Inferior parietal cortex (tissue), 1 donor: ENCODE measurements around the gene CDH9.
"Not testable (repeated sequence)": the region's sequence is repeated elsewhere in the genome, so short reads cannot be mapped to it uniquely, and the experiment has no call there.

Experiments
- DNase-seq: peaks from one replicate; pipeline ENCODE4 v3.0.0-alpha.2; 2016; ENCODE audit errors: extremely low spot score

Gene CDH9

DNA sequence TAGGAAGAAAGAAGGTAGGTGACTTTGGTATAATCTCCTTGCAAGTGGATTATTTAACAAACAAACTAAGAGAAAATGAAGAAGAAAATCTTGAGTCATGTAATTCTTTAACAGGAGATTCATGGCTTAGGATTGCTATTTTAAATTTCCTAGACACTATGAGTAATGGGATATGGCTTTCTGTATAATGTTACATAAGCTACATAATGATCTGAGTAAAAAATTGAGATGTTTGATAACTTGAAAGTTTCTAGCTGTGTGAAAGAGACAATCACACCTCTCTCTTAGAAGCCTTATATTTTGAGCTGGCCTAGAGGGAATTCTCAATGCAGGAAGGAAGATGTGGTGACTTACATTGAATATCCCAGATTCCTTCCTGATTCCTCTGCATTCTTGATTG, 92.5 kb downstream of the CDH9 start:
- DNase-seq: no peak

DNA sequence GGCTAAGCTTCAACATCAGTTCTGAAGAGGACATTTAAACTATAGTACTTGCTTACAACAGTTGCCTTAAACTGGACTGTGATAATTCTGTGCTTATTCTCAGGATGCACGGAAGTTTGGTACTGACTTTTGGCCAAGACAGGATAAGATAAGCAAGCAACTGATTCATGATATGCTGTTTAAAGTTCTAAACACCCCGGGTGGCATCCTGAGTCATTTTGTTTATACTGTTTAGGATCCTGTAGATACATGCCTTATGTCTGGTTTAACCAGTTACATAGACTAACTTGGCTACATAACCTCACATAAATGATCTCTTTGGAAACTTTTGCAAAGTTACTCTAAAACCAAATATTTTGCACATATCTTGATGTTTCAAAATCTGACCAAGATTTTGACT, 95.9 kb downstream of the CDH9 start:
- DNase-seq: no peak

DNA sequence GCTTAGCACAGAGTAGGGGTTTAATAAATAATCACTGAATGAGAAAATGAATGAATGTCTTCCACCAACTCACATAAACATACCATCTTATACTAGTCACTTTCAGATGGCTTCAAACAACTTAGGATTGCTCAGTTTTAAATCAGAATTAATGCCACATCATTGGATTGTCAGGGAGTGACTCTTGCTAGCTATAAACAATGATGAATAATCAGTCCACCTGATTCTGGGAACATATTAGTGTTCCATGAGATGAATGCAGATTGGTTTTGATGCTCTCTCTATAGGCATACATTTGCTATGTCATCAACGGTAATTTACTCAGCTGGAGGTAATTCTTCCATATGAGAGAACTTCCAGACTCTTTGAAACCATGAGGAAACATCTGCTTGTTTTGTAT, 97.4 kb downstream of the CDH9 start:
- no peak for DNase-seq

DNA sequence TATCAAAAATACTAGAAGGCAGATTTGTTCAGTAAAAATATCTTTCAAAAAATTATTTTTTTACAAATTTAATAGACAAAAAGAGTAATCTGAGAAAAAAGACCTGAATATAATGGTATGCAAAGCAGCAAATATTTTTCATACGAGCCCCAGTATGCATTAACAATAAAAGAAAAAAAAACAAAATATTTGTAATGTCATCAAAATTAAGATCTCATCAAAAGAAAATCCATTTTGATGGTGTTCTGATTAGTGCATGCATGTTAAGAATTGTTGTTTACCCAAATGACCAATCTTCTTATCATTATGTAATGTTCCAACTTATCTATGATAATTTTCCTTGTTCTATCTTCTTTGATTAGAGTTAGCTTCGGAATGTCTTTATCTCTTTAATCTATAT, 106.1 kb downstream of the CDH9 start:
- no peak for DNase-seq

DNA sequence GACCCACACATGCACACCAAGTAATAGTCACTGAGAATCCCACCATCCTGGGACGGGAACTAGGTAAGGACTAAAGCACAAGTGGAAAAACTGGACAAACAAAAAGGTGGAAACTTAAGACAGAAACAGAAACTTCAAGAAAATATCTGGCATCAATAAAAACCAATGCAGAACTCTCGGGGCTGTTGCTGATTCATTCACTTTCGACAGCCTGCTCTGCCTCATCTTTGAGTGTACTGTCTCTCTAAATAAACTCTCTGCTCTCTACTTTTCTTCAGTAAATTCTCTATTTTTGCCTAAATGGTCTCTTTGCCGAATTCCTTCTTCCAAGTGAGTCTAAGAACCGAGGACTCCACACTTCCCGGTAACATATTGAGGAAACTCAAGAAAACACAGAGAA, 116.9 kb downstream of the CDH9 start:
- no peak for DNase-seq

DNA sequence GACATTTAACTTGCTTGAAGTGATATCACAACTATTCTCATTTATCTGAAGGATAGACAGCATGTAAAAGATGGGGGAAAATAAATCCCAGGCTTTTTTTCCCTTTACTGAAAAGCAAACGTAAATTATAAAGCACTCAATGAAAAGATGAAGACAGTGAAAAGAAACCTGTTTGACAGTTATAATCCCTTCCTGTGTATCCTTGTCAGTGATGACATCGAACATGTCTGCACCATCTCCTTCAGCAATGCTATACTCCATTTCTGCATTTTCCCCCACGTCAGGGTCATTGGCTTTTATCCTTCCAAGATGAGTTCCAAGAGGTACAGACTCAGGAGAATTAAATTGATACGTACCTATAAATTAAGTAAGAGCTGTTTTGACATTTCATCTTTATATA, 134.9 kb downstream of the CDH9 start:
- DNase-seq: no peak

DNA sequence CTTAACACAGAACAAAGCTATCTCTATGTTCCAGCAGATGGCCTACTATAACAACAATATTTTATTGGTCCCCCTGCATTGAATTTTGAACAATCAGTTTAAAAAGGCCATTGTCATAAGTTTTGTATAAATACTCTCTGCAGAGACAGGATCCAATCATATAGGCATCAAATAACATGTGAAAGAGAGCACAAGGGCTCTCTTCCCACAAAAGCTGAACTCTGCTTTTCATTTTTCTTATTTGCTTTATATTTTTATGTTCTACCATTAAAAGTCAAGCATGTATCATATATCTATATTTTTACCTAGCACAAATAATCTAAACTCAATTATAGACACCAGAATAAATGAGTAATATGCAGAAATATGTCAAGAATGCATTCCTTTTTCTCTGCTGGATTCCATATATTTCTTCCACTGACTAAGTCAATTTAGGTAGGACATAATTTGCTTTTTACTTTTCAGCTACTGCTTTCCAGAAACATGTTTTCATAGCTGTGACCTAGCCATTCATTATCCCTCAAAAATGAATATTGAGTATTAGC, 143.6 kb downstream of the CDH9 start:
- DNase-seq: no peak

DNA sequence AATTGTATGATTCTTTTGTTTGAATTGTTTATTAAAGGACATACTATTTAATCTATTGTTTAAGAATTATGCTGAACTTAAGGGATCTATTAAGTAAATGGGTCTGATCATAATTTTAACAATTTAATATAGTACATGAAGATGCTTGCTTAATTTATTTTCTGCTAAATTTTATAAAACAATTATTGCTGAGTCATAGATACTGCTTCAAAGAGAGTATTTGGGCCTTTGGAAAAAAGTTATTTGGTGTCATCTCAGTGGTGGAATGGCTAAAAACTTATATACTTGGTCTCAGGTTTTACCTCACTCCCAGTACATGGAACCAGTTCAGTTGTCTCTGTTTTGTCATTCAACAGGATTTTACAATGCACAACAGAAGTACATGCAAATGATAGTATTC, 145.3 kb downstream of the CDH9 start:
- DNase-seq: no peak

DNA sequence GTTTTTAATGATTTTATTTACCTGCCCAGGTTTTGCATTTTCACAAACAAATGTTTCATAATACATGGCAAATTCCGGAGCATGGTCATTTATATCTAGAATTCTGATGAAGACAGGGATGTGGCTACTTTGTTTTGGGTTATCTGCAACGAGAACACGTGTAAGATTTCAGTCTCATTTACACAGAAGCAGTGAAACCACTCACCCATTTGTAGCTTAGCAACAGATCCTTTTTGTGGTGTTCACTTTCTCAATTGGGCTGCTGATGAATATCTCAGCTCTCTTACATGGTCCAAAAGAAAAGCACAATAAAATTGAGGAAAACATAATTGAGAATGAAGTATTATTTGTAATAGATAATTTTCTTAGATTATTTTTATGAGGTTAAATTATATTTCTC, 148.6 kb downstream of the CDH9 start:
- no peak for DNase-seq

DNA sequence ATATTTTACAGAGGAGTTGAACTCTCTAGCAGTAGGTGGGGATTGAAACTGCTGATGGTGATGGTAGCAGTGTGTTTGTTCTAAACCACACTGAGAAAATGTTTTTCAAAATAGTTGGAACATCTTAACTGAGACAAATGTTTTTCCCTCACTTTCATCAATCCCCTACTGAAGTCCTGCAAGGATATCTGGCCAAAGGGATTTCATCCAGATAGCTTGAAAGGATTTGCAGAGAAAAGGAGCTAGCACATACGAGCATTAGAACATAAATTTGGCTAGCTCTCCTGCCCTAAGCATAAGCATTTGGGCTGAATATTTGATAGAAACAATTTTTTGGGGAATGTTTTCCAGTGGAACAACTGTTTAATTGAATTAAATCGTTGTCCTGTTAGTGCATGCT, 153.9 kb downstream of the CDH9 start:
- DNase-seq: no peak

DNA sequence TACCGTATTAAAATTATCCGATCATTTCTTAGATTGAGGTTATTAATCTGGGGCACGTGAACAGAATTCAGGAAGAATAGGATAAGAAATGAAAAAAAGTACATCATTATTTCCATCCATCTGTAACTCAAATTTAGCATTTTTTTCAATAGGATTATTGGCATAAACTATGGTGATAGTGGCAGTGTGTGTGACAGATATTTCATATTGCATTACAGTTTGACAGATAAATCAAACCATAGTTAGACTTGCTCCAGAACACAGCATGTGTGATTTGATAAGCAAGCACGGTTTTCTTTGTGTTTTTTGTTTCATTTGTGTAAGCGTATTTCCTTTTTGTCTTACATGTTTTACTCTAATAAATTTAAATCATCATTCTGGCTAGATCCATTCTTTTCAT, 155.0 kb downstream of the CDH9 start:
- no peak for DNase-seq

DNA sequence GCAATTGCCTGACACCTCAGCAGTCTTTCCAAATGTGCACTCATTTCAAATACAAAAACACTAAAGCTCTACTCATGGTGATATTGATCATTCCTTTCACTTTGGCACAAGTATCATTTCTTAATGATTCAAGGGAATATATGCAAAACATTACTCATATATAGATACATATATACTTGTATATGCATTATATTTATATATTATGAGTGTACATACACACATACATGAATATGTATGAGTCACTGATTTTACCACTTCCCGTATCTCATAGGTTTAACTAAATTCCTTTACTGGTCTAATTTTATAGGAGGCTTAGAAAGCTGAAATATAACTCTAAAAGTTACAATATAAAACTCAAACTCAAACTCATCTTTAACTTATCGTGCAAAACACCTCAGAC, 156.5 kb downstream of the CDH9 start:
- no peak for DNase-seq

DNA sequence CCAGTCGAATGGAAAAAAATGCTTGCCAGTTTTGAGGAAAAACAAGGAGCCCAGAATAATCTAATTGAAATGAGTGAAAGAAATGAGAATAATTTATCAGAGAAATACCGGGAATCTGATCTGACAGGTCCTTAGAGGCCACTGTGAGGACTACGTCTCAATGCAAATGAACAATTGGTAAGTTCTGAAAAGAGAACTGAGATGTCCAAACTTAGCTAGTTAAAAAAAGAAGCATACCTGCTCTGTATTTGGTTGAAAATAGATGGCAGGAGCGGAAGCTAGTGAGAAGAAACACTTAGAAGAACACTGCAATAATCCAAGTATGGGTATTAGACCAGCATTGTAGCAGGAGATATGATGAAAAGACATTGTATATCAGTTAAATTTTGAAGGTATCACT, 161.2 kb downstream of the CDH9 start:
- no peak for DNase-seq

DNA sequence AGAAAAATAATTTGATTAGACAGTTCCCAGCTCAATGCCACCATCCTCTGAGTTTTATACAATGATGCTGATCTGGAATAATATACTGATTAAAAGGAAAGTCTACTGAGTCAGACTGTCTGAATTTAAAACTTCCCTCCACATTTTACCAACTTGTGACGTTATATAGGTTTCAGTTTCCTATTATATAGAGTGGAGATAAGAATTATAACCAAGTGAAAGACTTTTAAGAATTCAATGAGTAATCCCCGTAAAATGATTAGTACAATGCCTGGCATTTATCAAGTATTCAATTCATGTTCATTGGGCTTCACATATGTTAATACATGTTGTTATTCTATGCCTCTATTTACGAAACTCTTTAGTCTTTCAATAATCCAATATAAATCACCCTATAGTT, 166.0 kb downstream of the CDH9 start:
- DNase-seq: no peak

DNA sequence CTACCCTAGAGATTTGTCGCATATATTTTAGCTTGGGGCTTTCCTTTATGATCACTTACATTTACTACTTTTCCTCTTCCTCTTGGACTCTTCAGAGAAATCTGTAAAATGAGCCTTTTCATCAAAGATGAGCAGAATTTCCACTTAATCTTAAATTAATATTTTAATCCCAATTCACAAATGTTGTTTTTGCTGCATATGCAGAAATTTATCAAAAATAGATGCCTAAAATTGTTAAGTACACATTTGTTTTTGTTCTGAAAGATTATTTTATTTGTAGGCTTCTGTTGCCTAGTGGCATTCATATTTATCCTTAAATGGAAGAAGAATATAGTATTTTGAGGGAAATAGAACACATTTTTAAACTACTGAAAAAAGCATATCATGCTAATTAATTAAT, 168.6 kb downstream of the CDH9 start:
- no peak for DNase-seq

DNA sequence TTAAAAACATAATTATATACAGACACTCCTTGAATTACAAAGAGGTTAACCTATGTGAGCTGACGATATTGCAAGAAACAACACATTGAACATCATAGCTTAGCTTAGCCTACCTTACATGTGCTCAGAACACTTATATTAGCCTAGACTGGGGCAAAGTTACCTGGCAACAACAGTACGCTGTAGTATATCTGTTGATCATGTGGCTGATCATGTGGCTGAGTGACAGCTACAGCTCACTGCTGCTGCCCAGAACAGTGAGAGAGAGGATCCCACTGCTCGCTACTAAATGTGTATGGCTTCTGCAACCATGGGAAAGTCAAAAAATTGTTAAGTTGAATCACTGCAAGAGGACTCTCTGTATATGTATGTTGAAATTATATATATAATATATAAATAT, 169.9 kb downstream of the CDH9 start:
- no peak for DNase-seq

DNA sequence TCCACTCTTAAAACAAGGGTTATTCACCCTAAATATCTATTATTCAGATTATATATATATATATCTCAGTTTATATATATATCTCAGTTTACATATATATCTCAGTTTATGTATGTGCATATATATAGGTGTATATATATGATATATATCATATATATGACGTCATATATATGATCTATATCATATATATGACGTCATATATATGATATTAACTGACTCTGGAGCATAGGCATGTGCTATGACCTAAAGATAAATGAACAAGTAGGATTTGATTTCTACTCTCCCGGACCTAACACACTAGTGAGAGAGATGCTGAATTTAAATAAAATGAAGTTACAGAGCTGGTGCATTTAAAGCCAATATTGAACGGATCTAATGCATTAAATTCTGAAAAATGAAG, 174.3 kb downstream of the CDH9 start:
- DNase-seq: no peak

DNA sequence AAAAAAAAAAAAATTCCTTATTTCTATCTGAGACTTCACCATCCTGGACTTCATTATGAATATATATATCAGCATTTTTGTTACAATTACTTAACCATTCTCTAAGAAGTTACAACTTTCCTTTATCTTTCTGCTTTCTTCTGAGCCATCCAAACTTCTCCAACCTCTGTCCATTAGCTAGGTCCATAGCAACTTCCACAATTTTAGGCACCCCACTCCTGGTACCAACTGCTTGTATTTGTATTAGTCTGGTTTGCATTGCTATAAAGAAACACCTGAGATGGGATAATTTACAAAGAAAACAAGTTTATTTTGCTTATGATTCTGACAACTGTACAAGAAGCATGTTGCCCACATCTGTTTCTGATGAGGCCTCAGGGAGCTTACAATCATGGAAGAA, 182.1 kb downstream of the CDH9 start:
- no peak for DNase-seq

DNA sequence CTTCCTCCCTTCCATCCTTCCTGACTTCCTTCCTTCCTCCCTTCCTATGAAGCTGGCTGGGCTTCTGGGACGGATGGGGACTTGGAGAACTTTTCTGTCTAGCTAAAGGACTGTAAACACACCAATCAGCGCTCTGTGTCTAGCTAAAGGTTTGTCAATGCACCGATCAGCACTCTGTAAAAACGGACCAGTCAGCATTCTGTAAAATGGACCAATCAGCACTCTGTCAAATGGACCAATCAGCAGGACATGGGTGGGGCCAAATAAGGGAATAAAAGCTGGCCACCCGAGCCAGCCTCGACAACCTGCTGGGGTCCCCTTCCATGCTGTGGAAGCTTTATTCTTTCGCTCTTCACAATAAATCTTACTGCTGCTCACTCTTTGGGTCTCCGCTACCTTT, 185.9 kb downstream of the CDH9 start:
- not testable (repeated sequence) for DNase-seq

DNA sequence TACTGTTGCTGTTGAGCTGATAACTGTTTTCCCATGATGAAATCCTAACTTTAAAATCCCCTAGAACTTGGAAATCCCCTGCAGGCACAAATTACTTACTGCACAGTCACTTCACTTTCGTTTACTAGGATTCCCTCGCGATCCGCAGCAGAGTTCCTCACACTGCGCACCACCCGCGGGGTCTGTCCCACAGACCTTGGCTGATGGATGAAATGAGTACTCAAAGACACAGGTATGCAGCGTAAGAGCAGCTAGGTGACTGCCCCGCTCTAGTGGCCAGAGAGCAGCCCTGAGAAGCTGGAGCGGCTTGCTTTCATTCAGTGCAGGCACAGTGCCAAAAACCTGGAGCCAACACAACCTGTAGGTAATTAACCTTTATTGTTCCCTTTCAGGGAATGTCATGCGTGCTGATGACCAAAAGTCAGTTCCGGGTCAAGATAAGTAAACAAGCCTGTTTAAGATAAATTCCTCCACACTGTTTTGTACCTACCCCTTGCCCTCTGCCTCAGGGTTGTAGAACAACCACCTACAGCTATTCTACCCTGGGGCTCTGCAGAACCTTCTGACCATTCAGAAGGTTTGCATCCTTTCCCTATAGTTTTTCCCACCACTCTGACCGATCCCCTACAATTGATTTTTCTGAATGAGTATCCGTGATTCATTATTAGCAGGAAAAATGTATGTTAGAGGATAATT, 191.2 kb downstream of the CDH9 start:
- no peak for DNase-seq

DNA sequence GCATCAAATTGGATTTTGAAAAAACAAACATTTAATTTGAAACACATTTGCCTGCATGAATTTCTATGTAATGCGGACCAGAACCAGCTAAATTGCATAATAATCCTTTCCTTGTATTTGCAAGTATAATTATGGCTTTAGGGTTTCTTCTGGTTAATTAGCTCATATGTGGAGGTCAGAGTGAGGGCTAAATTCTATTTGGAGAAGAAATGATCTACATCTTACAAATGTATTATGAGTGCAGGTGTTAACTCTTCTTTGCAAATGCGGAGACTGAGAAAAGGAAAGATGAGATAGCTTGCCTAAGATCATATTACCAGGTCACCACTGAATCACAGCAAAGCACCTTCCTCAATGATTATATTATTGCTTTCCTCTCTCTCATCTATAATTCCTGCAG, 194.7 kb downstream of the CDH9 start:
- no peak for DNase-seq

DNA sequence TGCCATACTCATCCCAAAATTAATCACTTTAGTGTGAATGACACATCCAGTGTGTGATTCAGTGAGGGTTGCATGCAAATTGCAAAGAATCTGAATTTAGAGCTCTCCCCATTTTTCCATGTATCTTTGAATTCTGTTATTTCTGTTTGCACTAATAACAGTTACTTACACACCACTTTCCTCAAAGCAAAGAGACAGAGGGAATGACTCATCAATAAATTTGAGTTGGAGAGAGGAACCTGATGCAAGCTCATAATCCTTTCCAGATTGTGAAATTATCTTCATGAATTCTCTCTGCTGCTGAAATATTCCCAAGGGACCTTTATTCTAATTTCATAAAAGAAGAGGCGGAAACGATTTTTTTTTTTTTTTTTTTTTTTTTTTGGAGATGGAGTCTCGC, 204.8 kb downstream of the CDH9 start:
- DNase-seq: peak; percentile 39
